HFFc6 (cell line): ENCODE results near the gene CEP68. TPM values are rescaled to one million over a fixed set of nuclear protein-coding genes. Genes with fewer than 3 reads are reported as not detected.
"Not testable (repeated sequence)": the region's sequence is repeated elsewhere in the genome, so short reads cannot be mapped to it uniquely, and the experiment has no call there.

Source experiments
- DNase-seq: peaks from one replicate; pipeline ENCODE4 v3.0.0-alpha.2; 2018
- H3K27ac Mint-ChIP-seq: 2 replicates; pipeline ENCODE4 v1.8.0; 2020; ENCODE audit warnings: mild to moderate bottlenecking, mixed read lengths
- H3K27me3 Mint-ChIP-seq: 2 replicates; pipeline ENCODE4 v1.8.0; 2021; ENCODE audit warnings: mild to moderate bottlenecking, moderate library complexity, mixed read lengths; ENCODE audit not compliant: insufficient read depth
- H3K36me3 Mint-ChIP-seq: 2 replicates; pipeline ENCODE4 v1.8.0; 2021; ENCODE audit warnings: low read depth, mixed read lengths
- H3K4me1 Mint-ChIP-seq: 2 replicates; pipeline ENCODE4 v1.8.0; 2020; ENCODE audit warnings: low read depth, mixed read lengths
- H3K4me3 Mint-ChIP-seq: 2 replicates; pipeline ENCODE4 v1.8.0; 2020; ENCODE audit warnings: mild to moderate bottlenecking, moderate library complexity, mixed read lengths
- H3K9me3 Mint-ChIP-seq: 2 replicates; pipeline ENCODE4 v1.8.0; 2020; ENCODE audit warnings: mild to moderate bottlenecking, mixed read lengths
- CTCF ChIP-seq: fragments of 200-600 bp; sonication (generic); IDR thresholded peaks from 2 replicates; pipeline ENCODE4 v1.5.0; 2021; ENCODE audit warnings: antibody characterized with exemption, mild to moderate bottlenecking
- total RNA-seq, 6 experiments: library from RNA; stranded (reverse); fragmentation: NEBNext Ultra II Directional; extraction: Animal tissue kit (Norgen Biotek cat#: 25700); gene quantifications; 2 replicates in 1 of 6; 3 replicates in 5 of 6; pipeline ENCODE4 v1.2.3, GENCODE V29; 2021

Gene CEP68
- total RNA-seq, 6 experiments from 2014 or later, result 5.7 to 9.7 (median 7.1) TPM

- Mint-ChIP-seq H3K36me3 (no peaks in the 10 kb centered on the region), H3K9me3 (no peaks in the 10 kb centered on the region), H3K4me1 (peaks cover 8% of the 10 kb centered on the region), H3K27ac (no peak overlapping the region), H3K4me3 (no peak overlapping the region), H3K27me3 (peaks cover 2% of the 10 kb centered on the region; the same call in 1 of the 2 replicates)
- DNase-seq, result no peak
- TF ChIP-seq CTCF, result no peak
Measured at GRCh38 chr2:65032019-65032975, 23.9 kb upstream of the CEP68 start.

GRCh38 chr2:65033178-65033577 lies 23.0 kb upstream of the CEP68 start:
- no peak for DNase-seq
- H3K36me3 Mint-ChIP-seq, result no peaks in the 10 kb centered on the region

GRCh38 chr2:65033667-65034066 lies 22.5 kb upstream of the CEP68 start:
- not testable (repeated sequence) for H3K4me3 Mint-ChIP-seq, DNase-seq, H3K4me1 Mint-ChIP-seq, H3K27me3 Mint-ChIP-seq, H3K9me3 Mint-ChIP-seq, H3K27ac Mint-ChIP-seq, H3K36me3 Mint-ChIP-seq

More at GRCh38 chr2:65033178-65033577, 23.0 kb upstream of the CEP68 start:
- Mint-ChIP-seq H3K27me3 (peaks cover 2% of the 10 kb centered on the region; the same call in 1 of the 2 replicates), H3K4me1 (no peaks in the 10 kb centered on the region), H3K27ac (no peak overlapping the region), H3K4me3 (no peak overlapping the region), H3K9me3 (no peaks in the 10 kb centered on the region)
- TF ChIP-seq CTCF, result peak; percentile 44

- H3K4me1 Mint-ChIP-seq, result peaks cover 9% of the 10 kb centered on the region
- no peak for DNase-seq
- H3K27ac Mint-ChIP-seq, result no peak overlapping the region
- H3K27me3 Mint-ChIP-seq, result peaks cover 2% of the 10 kb centered on the region; the same call in 1 of the 2 replicates
- no peak overlapping the region for H3K4me3 Mint-ChIP-seq
- H3K36me3 Mint-ChIP-seq, result no peaks in the 10 kb centered on the region
- H3K9me3 Mint-ChIP-seq, result no peaks in the 10 kb centered on the region
- TF ChIP-seq CTCF, result no peak
Measured at GRCh38 chr2:65035351-65035943, 20.8 kb upstream of the CEP68 start.

- no peak for DNase-seq
- peaks cover 12% of the 10 kb centered on the region for H3K4me1 Mint-ChIP-seq
- TF ChIP-seq CTCF, result no peak
- peaks cover 2% of the 10 kb centered on the region; the same call in 1 of the 2 replicates for H3K27me3 Mint-ChIP-seq
- no peaks in the 10 kb centered on the region for H3K9me3 Mint-ChIP-seq
- H3K27ac Mint-ChIP-seq, result no peak overlapping the region
- H3K4me3 Mint-ChIP-seq, result no peak overlapping the region
- no peaks in the 10 kb centered on the region for H3K36me3 Mint-ChIP-seq
Measured at GRCh38 chr2:65037178-65037577, 19.0 kb upstream of the CEP68 start.

- peaks cover 18% of the 10 kb centered on the region for H3K4me1 Mint-ChIP-seq
- DNase-seq, result no peak
- no peak overlapping the region for H3K4me3 Mint-ChIP-seq
- H3K9me3 Mint-ChIP-seq, result peaks cover 12% of the 10 kb centered on the region
- H3K27me3 Mint-ChIP-seq, result no peaks in the 10 kb centered on the region; the same call in 1 of the 2 replicates
- 0 out of 2 replicates have a peak, but pooled peaks have one; percentile 27 for TF ChIP-seq CTCF
- no peak overlapping the region for H3K27ac Mint-ChIP-seq
- H3K36me3 Mint-ChIP-seq, result peaks cover 6% of the 10 kb centered on the region; the same call in 1 of the 2 replicates
Measured at GRCh38 chr2:65039640-65040039, 16.6 kb upstream of the CEP68 start.
